ENCODE measurements around the gene RPS18. TPM values are rescaled to one million over a fixed set of nuclear protein-coding genes. Genes with fewer than 3 reads are reported as not detected.
A peak's percentile ranks its signal among the peaks of the same experiment; 100 is the strongest.

RPS18 gene
- total RNA-seq, 2 donors from 2014 or later: 1,163 to 1,178 TPM

GRCh38 chr6:33316603-33317418, 44.9 kb downstream of the RPS18 start:
- TF ChIP-seq, protein P1, sequence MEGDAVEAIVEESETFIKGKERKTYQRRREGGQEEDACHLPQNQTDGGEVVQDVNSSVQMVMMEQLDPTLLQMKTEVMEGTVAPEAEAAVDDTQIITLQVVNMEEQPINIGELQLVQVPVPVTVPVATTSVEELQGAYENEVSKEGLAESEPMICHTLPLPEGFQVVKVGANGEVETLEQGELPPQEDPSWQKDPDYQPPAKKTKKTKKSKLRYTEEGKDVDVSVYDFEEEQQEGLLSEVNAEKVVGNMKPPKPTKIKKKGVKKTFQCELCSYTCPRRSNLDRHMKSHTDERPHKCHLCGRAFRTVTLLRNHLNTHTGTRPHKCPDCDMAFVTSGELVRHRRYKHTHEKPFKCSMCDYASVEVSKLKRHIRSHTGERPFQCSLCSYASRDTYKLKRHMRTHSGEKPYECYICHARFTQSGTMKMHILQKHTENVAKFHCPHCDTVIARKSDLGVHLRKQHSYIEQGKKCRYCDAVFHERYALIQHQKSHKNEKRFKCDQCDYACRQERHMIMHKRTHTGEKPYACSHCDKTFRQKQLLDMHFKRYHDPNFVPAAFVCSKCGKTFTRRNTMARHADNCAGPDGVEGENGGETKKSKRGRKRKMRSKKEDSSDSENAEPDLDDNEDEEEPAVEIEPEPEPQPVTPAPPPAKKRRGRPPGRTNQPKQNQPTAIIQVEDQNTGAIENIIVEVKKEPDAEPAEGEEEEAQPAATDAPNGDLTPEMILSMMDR (IDR thresholded peaks at IDR 0.05): no peak
- ATAC-seq (ENCODE audit: insufficient number of reproducible peaks, low FRiP score, low read depth): no peak
- no peak for DNase-seq (ENCODE audit: low spot score)
- Histone ChIP-seq H3K4me1 (ENCODE audit: control insufficient read depth in 1 of 2, low read depth in 2 of 2) (peaks cover 55 to 71% of the 10 kb centered on the region in 2 donors), H3K27ac (peak overlapping the region in 1 of 2 donors; percentile 59), H3K36me3 (peaks cover 16% of the 10 kb centered on the region), H3K9me3 (no peaks in the 10 kb centered on the region), H3K4me3 (peak overlapping the region; percentile 76), H3K27me3 (replicated peaks; ENCODE audit: insufficient read depth) (no peaks in the 10 kb centered on the region)

GRCh38 chr6:33317419-33317668, 45.5 kb downstream of the RPS18 start:
- ATAC-seq (ENCODE audit: insufficient number of reproducible peaks, low FRiP score, low read depth): no peak
- peak overlapping the region; percentile 66 to 75 for H3K27ac ChIP-seq
- DNase-seq (ENCODE audit: low spot score): no peak

GRCh38 chr6:33317669-33318425, 46.0 kb downstream of the RPS18 start, which contains the start of gene ZBTB22:
TSS of gene ZBTB22 (minus strand) at chr6:33317744. CDS start at chr6:33316916, 828 bp downstream.
- peak; percentile 88 for ATAC-seq (ENCODE audit: insufficient number of reproducible peaks, low FRiP score, low read depth)
- peak within 1 kb of the TSS; percentile 66 to 75 for H3K27ac ChIP-seq
- H3K4me3 ChIP-seq: peak within 1 kb of the TSS; percentile 76
- TF ChIP-seq, protein P1 (IDR thresholded peaks at IDR 0.05): no peak
- peak; percentile 100 for DNase-seq (ENCODE audit: low spot score)
- peaks cover 52 to 69% of the 10 kb centered on the region in 2 donors for H3K4me1 ChIP-seq (ENCODE audit: control insufficient read depth in 1 of 2, low read depth in 2 of 2)
- peaks cover 16% of the 10 kb centered on the region for H3K36me3 ChIP-seq
- H3K9me3 ChIP-seq: no peaks in the 10 kb centered on the region
- H3K27me3 ChIP-seq (replicated peaks; ENCODE audit: insufficient read depth): no peaks in the 10 kb centered on the region

More at GRCh38 chr6:33317419-33317668, 45.5 kb downstream of the RPS18 start:
- no peaks in the 10 kb centered on the region for H3K27me3 ChIP-seq (replicated peaks; ENCODE audit: insufficient read depth)
- H3K4me1 ChIP-seq (ENCODE audit: control insufficient read depth in 1 of 2, low read depth in 2 of 2): peaks cover 55 to 71% of the 10 kb centered on the region in 2 donors
- no peaks in the 10 kb centered on the region for H3K9me3 ChIP-seq
- TF ChIP-seq, protein P1 (IDR thresholded peaks at IDR 0.05): no peak
- H3K36me3 ChIP-seq: peaks cover 16% of the 10 kb centered on the region
- peak overlapping the region; percentile 76 for H3K4me3 ChIP-seq

DNA sequence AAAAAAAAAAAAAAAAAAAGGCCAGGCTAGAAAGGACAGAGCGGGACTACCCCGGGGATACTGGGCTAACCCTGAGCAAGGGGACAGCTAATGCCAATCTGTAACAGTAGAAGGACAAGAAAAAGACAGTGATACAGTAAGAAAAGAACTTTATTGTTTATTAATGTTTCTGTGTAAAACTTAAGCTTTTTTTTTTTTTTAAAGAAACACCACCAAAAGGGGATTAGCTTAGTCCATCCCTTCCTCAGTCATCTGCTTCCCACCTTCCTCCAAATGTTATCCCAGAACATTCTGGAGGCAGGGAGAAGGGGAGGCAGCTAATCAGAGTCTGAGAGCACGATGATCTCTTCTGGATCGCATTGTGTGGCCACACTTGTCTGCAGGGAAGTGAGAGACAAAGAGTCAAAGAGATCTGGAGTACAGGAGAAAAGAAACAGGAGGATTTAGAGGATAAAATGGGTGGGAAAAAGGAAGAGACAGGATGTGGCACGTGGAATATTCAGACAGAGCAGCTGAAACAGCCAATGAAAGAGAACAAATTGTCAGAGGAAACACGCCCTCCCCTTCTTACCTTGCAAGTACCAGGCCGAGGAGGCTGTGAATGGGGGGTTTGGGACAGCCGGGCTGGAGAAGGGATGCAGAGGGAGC, 46.7 kb downstream of the RPS18 start:
- H3K27ac ChIP-seq: peak overlapping the region; percentile 66 to 75
- peaks cover 52 to 71% of the 10 kb centered on the region in 2 donors for H3K4me1 ChIP-seq (ENCODE audit: control insufficient read depth in 1 of 2, low read depth in 2 of 2)
- DNase-seq (ENCODE audit: low spot score) (no peak), ATAC-seq (ENCODE audit: insufficient number of reproducible peaks, low FRiP score, low read depth) (no peak)
- H3K4me3 ChIP-seq: peak overlapping the region; percentile 76
- peaks cover 16% of the 10 kb centered on the region for H3K36me3 ChIP-seq
- no peaks in the 10 kb centered on the region for H3K27me3 ChIP-seq (replicated peaks; ENCODE audit: insufficient read depth)
- no peaks in the 10 kb centered on the region for H3K9me3 ChIP-seq
- TF ChIP-seq, protein P1 (IDR thresholded peaks at IDR 0.05): no peak

GRCh38 chr6:33319939-33320314, 48.1 kb downstream of the RPS18 start:
- Histone ChIP-seq H3K27me3 (replicated peaks; ENCODE audit: insufficient read depth) (no peaks in the 10 kb centered on the region), H3K9me3 (no peaks in the 10 kb centered on the region), H3K27ac (peak overlapping the region; percentile 47 to 75), H3K36me3 (peaks cover 16% of the 10 kb centered on the region), H3K4me1 (ENCODE audit: control insufficient read depth in 1 of 2, low read depth in 2 of 2) (peaks cover 53 to 68% of the 10 kb centered on the region in 2 donors), H3K4me3 (peak overlapping the region; percentile 33)
- DNase-seq (ENCODE audit: low spot score) (no peak), ATAC-seq (ENCODE audit: insufficient number of reproducible peaks, low FRiP score, low read depth) (no peak)
- TF ChIP-seq, protein P1 (IDR thresholded peaks at IDR 0.05): no peak
